ENCODE data around the gene LUC7L. TPM values are rescaled to one million over a fixed set of nuclear protein-coding genes. Genes with fewer than 3 reads are reported as not detected.

LUC7L gene
- total and polyA plus RNA-seq, 2 of the 8 experiments (the other 6 are each of a cell fraction or from before 2014, with no cell fraction given), result 49.7 to 129 TPM

DNA sequence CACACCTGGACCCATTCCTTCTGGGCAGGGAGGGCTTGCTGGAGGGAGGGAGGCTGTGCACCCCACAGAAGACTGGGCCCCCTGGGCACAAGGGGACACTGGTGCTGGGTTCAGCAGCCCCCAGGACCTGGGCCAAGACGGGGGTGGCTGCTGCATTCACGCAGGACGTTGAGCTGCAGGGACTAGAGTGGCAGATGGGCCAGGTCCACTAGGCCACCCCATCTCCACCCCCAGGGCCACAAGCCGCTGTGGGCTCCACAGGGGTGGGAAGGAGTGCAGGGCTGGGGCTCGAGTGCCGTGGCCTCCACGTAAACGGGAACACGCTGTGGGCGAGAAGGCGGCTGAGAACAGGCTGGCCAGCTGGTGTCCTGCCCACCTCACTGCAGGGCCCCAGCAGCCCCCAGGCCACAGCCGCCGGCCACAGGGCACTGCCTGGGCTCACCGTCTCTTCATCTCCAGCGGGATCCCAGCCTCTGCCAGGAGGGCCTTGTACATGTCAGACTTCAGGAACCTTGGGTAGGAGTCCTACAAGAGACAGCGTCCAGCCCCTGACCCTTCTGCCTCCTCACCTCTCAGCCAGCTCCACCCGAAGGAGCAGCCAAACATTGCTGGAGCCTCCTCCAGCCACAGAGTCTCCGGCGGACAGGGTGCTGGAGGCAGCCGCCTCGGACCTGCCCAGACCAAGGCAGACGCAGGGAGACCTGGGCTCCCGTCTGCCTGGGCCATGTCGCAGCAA lies 40.0 kb upstream of the LUC7L start:
- H2AK5ac ChIP-seq (ENCODE audit: low read depth, low read length), result no peak overlapping the region
- H3K79me2 ChIP-seq (ENCODE audit: control insufficient read depth in 1 of 2, insufficient read depth in 2 of 2, low read length in 2 of 2), result no peaks in the 10 kb centered on the region
- CTCF ChIA-PET (ENCODE audit: partially characterized antibody), result interaction anchor here (0.6 to 2.0 kb wide), 4 partner anchors 29 to 93 kb away, joined by 3 to 10 read pairs (median 4); no protein-coding TSS in a partner anchor
- no peak overlapping the region for H3K18ac ChIP-seq (ENCODE audit: extremely low read depth, low read length)
- no peak overlapping the region for H2BK120ac ChIP-seq (replicated peaks; ENCODE audit: low read depth, low read length)
- no peak overlapping the region for H2BK15ac ChIP-seq (ENCODE audit: low read length)
- no peak overlapping the region for H3K4me2 ChIP-seq (ENCODE audit: insufficient read depth in 1 of 2, low read depth in 2 of 2, low read length in 2 of 2)
- H3K36me3 ChIP-seq (ENCODE audit: control insufficient read depth in 2 of 4, insufficient read depth in 4 of 4, low read length in 3 of 4), result no peaks in the 10 kb centered on the region
- no peak overlapping the region for H4K91ac ChIP-seq (replicated peaks; ENCODE audit: insufficient read length, low read length)
- H3K27ac ChIP-seq (ENCODE audit: low read depth, low read length), result no peak overlapping the region
- no peak overlapping the region for H3K23ac ChIP-seq (ENCODE audit: insufficient read length)
- no peaks in the 10 kb centered on the region for H3K79me1 ChIP-seq (ENCODE audit: low read depth, low read length)
- peaks cover 4% of the 10 kb centered on the region; the same call in 1 of the 2 replicates for H3K23me2 ChIP-seq (ENCODE audit: low read depth, low read length)
- TF ChIP-seq MAFK (IDR thresholded peaks at IDR 0.05; ENCODE audit: low read depth, low read length) (no peak), POLR2A (IDR thresholded peaks at IDR 0.05; ENCODE audit: control extremely low read depth in 1 of 2, low read depth in 2 of 2, low read length in 2 of 2) (no peak), TBP (IDR thresholded peaks at IDR 0.05; ENCODE audit: low read depth, low read length) (no peak), SP2 (IDR thresholded peaks at IDR 0.05; ENCODE audit: low read length) (no peak), CREB1 (IDR thresholded peaks at IDR 0.05) (no peak), CHD1 (IDR thresholded peaks at IDR 0.05; ENCODE audit: low read depth, low read length) (no peak), HDAC2 (IDR thresholded peaks at IDR 0.05; ENCODE audit: borderline replicate concordance in 1 of 2, low read depth in 2 of 2, low read length in 2 of 2) (no peak), ATF2 (IDR thresholded peaks at IDR 0.05; ENCODE audit: low read length) (no peak), BACH1 (IDR thresholded peaks at IDR 0.05; ENCODE audit: low read length) (no peak)
- WGBS, 2 experiments (ENCODE audit: extremely low coverage in 1 of 2, insufficient coverage in 1 of 2, insufficient read length in 1 of 2, insufficient replicate concordance in 2 of 2, low coverage in 1 of 2, low lambda C conversion rate in 2 of 2, missing lambda C conversion rate in 1 of 2), result 97% methylated on average over 22 of the region's 24 CpGs; no CpG with 5 or more reads in 1 of the 2 experiments
- no peak overlapping the region for H4K8ac ChIP-seq (ENCODE audit: extremely low read depth, insufficient read depth, low read length)
- DNase-seq (ENCODE audit: low read depth in 1 of 2, low spot score in 2 of 2), result no peak
- no peak overlapping the region for H2BK5ac ChIP-seq (ENCODE audit: low read depth, low read length)
- H2AFZ ChIP-seq (ENCODE audit: low read length), result no peak overlapping the region
- H4K20me1 ChIP-seq (replicated peaks in 1 of 2; ENCODE audit: control insufficient read depth in 1 of 2, insufficient read depth in 2 of 2, low read length in 2 of 2), result peaks cover 0 to 9% of the 10 kb centered on the region in 2 experiments
- no peak overlapping the region for H4K5ac ChIP-seq (ENCODE audit: insufficient read length, low read depth, low read length)
- H3K14ac ChIP-seq (ENCODE audit: insufficient read length), result no peak overlapping the region
- POLR2A ChIA-PET (ENCODE audit: partially characterized antibody), result interaction anchor here (0.6 to 2.5 kb wide), 9 partner anchors 8 to 137 kb away, joined by 3 to 13 read pairs (median 4); partner anchors contain the start of gene PDIA2
- H3K4ac ChIP-seq (replicated peaks; ENCODE audit: insufficient read length, low read depth, low read length), result no peak overlapping the region
- H3K4me1 ChIP-seq (replicated peaks in 1 of 4; ENCODE audit: control insufficient read depth in 3 of 4, insufficient read depth in 4 of 4, low read length in 3 of 4), result no peaks in the 10 kb centered on the region; a peak in 1 of 7 replicates
- H3K56ac ChIP-seq (replicated peaks; ENCODE audit: insufficient read length, low read depth, low read length), result no peak overlapping the region
- peaks cover 0 to 3% (median 2%) of the 10 kb centered on the region in 4 experiments; a peak in 4 of 7 replicates for H3K27me3 ChIP-seq (replicated peaks in 1 of 4; ENCODE audit: control insufficient read depth in 3 of 4, extremely low read depth in 1 of 4, insufficient read depth in 3 of 4, low read length in 3 of 4)
- H2BK20ac ChIP-seq (ENCODE audit: low read length), result no peak overlapping the region
- H2BK12ac ChIP-seq (ENCODE audit: low read depth, low read length), result no peak overlapping the region
- FAIRE-seq, result no peak
- no peak overlapping the region for H3K4me3 ChIP-seq (ENCODE audit: extremely low read depth in 1 of 4, insufficient read depth in 2 of 4, low read depth in 3 of 4, low read length in 4 of 4)
- no peak overlapping the region for H3K9ac ChIP-seq (replicated peaks in 1 of 4; ENCODE audit: extremely low read depth in 1 of 4, low read depth in 3 of 4, low read length in 3 of 4)
- H3K9me3 ChIP-seq (ENCODE audit: insufficient read depth in 2 of 2, low read depth in 1 of 2, low read length in 1 of 2), result no peaks in the 10 kb centered on the region
